OCI-LY1 (cell line): ENCODE results near the gene VTI1B.

Experiments
- EZH2 ChIP-seq: fragments of 200-600 bp; sonication (generic), shearing (Covaris generic); IDR thresholded peaks from 2 replicates; pipeline ENCODE4 v1.8.0; 2017; ENCODE audit warnings: borderline replicate concordance, mixed run types, mild to moderate bottlenecking, antibody characterized with exemption, low read length, moderate library complexity, mixed read lengths
- TF ChIP-seq, protein P1 (sequence below): fragments of 200-600 bp; sonication (generic), shearing (Covaris generic); IDR thresholded peaks from 2 replicates; pipeline ENCODE4 v1.5.1; 2017; ENCODE audit warnings: mild to moderate bottlenecking, antibody characterized with exemption, low read length, moderate library complexity, mixed read lengths

DNA sequence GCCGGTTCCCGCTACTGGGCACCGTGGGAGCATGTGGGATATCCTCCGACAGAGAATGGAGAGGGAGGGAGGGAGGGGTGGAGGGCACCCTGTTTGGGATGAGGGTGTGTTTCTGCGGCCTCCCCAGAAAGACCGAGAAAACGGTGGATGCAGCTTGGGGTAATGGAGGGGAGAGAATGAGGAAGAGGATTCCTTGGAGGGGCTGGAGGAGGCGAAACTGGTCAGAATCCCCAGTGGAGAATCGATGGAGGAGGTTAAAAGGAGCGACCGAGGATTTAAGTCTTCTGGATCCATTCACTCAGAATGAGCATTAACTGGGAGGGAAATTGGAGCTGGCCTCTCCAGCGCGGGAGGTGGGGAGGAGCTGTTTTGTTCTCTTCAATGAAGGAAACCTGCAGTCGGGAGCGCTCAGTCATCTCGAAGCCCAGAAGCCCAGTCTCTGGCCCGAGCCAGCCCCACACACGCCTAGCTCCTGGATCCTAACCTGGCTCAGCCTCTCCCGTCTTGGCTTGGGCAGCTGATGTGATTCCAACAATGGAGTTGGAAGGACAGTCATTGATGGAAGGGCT, 54.1 kb downstream of the VTI1B start:
- no peak for TF ChIP-seq EZH2
- TF ChIP-seq, protein P1, sequence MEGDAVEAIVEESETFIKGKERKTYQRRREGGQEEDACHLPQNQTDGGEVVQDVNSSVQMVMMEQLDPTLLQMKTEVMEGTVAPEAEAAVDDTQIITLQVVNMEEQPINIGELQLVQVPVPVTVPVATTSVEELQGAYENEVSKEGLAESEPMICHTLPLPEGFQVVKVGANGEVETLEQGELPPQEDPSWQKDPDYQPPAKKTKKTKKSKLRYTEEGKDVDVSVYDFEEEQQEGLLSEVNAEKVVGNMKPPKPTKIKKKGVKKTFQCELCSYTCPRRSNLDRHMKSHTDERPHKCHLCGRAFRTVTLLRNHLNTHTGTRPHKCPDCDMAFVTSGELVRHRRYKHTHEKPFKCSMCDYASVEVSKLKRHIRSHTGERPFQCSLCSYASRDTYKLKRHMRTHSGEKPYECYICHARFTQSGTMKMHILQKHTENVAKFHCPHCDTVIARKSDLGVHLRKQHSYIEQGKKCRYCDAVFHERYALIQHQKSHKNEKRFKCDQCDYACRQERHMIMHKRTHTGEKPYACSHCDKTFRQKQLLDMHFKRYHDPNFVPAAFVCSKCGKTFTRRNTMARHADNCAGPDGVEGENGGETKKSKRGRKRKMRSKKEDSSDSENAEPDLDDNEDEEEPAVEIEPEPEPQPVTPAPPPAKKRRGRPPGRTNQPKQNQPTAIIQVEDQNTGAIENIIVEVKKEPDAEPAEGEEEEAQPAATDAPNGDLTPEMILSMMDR = no peak
